Islet of Langerhans (tissue), 1 donor: ENCODE data around the gene MUC3A.
"Not testable (repeated sequence)": the region's sequence is repeated elsewhere in the genome, so short reads cannot be mapped to it uniquely, and the experiment has no call there.

ENCODE experiments used
- FAIRE-seq: peaks from one replicate; lab custom pipeline; 2011; peaks lifted over from hg19 to GRCh38; lab: Jason Lieb, UNC

The MUC3A gene

DNA sequence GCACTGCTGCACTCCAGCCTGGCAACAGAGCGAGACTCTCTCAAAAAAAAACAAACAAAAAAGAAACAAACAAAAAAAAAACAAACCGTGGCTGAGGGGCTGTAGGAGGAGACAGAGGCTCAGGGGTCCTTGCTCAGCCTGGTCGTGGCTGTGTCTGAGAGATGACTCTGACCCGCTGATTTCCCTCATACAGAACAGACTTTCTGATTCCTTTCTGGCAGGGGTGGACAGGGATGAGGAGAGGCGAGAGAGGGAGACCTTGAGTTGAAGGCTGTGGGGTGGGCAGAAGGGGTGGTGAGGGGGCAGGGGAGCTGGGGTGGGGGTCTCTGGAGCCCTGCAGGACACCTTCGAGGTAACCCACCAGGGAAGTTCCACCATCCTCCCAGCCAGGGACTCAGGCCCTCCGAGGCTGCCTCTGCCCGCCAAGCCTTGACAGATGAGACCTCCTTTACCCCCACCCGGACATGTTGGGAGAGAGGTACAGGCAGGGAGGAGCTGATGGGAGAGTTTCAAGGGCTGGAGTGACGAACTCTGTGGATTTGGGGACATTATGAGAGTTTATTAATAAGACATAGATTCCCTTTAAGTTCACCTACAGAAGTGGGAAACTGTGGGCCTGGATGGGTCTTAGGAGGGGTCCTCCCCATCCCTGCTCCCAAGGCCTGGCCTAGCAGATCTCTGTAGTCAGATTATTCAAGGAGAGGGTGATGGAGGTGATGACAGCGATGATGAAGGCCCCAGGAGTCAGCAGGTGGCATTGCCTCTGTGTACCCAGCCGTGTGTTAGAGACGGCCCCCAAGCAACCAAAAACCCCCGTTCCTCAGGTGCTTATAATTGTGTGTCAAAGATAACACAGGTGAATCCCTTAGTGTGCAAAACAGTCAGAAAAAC lies 22.0 kb downstream of the MUC3A start:
- no peak for FAIRE-seq

DNA sequence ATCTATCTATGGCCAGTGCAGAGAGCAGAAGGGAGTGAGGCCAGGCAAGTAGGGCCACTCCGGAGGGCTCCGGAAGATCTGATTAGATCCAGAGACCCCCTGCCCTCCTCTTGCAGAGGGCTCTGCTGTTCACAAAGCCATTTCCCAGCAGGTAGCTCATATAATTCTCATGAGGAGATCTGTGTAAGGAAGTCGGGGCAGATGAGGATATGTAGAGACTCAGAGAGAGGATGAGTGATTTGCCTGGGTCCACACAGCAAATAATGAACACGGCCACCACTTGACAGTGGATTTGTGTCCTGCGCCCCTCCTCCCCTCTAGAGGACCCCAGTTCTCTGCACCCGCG lies 22.6 kb downstream of the MUC3A start:
- FAIRE-seq: no peak

DNA sequence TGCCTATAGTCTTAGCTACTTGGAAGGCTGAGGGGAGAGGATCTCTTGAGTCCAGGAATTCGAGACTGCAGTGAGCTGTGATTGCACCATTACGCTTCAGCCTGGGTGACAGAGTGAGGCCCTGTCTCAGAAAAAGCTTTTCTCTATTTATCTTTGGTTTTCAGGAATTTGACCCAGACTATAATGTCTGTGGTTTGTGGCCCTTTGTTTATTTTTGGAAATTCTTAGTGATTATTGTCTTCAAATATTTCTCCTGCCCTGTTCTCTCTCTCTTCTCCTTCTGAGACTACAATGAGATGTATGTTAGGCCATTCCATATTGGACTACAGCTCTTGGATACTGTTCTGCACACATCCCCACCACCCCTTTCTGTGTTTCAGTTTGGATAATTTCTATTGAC lies 24.7 kb downstream of the MUC3A start:
- no peak for FAIRE-seq

DNA sequence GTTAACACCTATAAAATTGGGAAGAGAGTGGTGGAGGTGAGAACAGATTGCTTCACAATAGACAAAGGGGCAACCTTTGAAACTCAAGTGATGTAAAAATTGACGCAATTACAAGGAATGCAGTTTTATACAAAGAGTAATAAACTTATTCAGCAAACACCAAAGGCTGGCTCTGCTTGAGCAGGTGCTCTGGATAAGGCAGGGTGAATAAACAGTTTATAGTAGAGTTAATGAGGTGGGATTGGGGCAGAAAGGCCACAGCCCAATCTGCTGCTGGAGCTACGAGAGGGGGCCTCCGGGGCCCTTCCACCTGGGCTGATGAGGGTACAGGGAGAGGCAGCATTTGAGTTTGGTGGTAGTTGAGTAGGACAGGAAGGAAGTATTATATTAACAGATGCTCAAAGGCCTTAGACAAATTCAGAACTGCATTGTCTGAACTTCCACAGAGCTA lies 26.1 kb downstream of the MUC3A start:
- FAIRE-seq: no peak

DNA sequence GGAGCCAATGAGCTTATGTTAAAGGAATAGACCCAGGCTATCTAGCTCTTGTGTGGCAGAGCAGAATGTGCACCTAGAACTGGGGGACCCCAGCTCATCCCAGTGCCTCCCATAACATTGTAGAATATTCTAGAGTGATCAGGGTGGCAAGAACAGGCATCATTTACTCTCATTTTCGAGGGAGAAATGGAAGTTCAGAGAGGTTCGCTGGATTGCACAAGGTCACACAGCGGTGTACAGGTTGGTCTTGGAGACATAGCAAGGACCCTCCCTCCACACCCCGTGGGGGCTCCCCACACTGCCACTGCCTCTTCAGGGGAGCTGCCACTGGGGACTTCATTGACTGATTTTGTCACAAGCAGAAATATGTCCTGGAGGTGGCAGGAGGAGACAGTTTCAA lies 29.0 kb downstream of the MUC3A start:
- no peak for FAIRE-seq

DNA sequence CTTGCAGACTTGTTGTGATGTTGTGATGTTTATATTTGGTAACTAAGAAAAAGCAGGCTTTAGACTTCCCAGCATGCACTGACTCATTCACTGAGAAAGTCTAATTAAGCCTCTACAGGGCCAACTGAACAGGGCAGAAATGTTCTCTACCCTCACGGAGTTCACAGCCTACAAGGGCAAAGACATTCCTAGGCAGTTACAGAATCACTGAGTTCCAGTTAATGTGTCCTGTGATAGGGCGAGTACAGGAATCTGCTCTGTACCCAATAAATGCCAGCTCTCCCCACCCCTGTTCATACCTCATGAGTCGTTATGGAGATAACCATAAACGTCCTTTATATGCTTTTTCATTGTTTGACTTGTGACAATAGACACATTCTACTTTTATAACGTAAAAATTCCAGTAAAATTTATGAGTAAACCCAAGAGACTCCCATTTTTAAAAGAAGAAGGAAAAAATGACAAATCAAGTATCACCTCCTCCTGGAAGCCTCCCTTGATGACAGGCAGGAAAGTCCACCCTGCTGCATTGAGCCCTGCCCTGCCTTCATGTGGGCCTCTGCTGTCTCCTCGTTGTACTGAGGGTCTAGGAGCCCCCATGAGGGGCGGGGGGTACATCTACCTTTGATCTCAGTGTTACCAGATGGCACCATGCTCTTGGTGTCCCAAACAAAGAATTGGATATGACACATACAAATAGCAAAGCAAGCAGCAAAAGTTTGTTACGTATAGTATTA lies 34.3 kb downstream of the MUC3A start:
- FAIRE-seq: no peak

DNA sequence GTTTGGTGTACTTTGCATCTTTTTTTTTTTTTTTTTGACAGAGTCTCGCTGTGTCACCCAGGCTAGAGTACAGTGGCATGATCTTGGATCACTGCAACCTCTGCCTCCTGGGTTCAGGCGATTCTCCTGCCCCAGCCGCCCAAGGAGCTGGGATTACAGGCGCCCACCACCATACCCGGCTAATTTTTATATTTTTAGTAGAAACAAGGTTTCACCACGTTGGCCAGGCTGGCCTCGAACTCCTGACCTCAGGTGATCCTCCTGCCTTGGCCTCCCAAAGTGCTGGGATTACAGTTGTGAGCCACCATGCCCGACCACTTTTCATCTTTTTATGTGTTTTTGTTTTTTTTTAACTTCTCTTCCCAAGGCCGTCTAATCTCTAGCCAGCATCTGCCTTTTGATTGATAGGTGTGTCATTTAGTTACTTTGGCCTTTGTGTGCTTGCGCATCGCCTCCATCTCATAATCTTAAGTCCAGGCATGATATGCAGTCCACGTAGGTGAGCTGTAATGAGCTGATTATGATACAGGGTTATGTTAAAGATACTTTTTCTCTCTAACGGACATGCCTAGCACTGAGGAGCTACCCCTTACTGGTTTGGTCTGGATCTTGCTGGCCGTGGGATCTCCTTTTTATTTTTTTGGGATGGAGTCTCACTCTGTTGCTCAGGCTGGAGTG lies 35.0 kb downstream of the MUC3A start:
- FAIRE-seq: not testable (repeated sequence)

DNA sequence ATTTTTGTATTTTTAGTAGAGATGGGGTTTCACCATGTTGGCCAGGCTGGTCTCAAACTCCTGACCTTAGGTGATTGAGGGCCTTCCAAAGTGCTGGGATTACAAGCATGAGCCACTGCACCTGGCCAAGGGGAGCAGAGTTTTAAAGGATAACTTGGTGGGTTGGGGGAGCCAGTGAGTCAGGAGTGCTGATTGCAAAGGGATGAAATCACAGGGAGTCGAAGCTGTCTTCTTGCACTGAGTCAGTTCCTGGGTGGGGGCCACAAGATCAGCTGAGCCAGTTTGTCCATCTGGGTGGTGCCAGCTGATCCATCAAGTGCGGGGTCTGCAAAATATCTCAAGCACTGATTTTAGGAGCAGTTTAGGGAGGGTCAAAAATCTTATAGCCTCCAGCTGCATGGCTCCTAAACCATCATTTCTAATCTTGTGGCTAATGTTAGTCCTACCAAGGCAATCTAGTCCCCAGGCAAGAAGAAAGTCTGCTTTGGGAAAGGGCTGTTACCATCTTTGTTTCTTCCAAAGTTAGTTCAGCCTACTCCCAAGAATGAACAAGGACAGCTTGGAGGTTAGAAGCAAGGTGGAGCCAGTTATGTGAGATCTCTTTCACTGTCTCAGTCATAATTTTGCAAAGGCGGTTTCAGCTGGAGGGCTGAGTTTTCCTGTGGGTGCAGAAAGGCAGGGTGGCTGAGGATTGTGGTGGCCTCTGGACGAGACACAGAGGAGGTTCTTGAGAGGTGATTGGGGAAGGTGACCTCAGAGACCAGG lies 35.9 kb downstream of the MUC3A start:
- FAIRE-seq: not testable (repeated sequence)

DNA sequence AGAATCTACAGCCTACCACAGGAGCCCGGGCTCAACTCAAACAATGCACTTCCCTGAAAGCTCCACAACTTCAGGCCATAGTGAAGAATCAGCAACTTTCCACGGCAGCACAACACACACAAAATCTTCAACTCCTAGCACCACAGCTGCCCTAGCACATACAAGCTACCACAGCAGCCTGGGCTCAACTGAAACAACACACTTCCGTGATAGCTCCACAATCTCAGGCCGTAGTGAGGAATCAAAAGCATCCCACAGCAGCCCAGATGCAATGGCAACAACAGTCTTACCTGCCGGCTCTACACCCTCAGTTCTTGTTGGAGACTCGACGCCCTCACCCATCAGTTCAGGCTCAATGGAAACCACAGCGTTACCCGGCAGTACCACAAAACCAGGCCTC lies 42.3 kb downstream of the MUC3A start:
- no peak for FAIRE-seq

DNA sequence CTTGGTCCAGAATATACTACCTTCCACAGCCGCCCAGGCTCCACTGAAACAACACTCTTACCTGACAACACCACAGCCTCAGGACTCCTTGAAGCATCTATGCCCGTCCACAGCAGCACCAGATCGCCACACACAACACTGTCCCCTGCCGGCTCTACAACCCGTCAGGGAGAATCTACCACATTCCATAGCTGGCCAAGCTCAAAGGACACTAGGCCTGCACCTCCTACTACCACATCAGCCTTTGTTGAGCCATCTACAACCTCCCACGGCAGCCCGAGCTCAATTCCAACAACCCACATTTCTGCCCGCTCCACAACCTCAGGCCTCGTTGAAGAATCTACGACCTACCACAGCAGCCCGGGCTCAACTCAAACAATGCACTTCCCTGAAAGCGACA lies 42.9 kb downstream of the MUC3A start:
- not testable (repeated sequence) for FAIRE-seq

DNA sequence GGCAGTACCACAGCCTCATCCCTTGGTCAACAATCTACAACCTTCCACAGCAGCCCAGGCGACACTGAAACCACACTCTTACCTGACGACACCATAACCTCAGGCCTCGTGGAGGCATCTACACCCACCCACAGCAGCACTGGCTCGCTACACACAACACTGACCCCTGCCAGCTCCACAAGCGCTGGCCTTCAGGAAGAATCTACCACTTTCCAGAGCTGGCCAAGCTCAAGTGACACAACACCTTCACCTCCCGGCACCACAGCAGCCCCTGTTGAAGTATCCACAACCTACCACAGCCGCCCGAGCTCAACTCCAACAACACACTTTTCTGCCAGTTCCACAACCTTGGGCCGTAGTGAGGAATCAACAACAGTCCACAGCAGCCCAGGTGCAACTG lies 45.3 kb downstream of the MUC3A start:
- not testable (repeated sequence) for FAIRE-seq

DNA sequence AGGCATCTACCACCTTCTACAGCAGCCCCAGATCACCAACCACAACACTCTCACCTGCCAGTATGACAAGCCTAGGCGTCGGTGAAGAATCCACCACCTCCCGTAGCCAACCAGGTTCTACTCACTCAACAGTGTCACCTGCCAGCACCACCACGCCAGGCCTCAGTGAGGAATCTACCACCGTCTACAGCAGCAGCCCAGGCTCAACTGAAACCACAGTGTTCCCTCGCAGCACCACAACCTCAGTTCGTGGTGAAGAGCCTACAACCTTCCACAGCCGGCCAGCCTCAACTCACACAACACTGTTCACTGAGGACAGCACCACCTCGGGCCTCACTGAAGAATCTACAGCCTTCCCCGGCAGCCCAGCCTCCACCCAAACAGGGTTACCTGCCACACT lies 49.2 kb downstream of the MUC3A start:
- FAIRE-seq: not testable (repeated sequence)

DNA sequence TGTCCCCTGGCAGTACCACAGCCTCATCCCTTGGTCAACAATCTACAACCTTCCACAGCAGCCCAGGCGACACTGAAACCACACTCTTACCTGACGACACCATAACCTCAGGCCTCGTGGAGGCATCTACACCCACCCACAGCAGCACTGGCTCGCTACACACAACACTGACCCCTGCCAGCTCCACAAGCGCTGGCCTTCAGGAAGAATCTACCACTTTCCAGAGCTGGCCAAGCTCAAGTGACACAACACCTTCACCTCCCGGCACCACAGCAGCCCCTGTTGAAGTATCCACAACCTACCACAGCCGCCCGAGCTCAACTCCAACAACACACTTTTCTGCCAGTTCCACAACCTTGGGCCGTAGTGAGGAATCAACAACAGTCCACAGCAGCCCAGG lies 50.0 kb downstream of the MUC3A start:
- FAIRE-seq: not testable (repeated sequence)

DNA sequence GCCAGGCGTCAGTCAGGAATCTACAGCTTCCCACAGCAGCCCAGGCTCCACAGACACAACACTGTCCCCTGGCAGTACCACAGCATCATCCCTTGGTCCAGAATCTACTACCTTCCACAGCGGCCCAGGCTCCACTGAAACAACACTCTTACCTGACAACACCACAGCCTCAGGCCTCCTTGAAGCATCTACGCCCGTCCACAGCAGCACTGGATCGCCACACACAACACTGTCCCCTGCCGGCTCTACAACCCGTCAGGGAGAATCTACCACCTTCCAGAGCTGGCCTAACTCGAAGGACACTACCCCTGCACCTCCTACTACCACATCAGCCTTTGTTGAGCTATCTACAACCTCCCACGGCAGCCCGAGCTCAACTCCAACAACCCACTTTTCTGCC lies 50.7 kb downstream of the MUC3A start:
- not testable (repeated sequence) for FAIRE-seq

DNA sequence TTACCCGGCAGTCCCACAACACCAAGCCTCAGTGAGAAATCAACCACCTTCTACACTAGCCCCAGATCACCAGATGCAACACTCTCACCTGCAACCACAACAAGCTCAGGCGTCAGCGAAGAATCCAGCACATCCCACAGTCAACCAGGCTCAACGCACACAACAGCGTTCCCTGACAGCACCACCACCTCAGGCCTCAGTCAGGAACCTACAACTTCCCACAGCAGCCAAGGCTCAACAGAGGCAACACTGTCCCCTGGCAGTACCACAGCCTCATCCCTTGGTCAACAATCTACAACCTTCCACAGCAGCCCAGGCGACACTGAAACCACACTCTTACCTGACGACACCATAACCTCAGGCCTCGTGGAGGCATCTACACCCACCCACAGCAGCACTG lies 53.0 kb downstream of the MUC3A start:
- not testable (repeated sequence) for FAIRE-seq

DNA sequence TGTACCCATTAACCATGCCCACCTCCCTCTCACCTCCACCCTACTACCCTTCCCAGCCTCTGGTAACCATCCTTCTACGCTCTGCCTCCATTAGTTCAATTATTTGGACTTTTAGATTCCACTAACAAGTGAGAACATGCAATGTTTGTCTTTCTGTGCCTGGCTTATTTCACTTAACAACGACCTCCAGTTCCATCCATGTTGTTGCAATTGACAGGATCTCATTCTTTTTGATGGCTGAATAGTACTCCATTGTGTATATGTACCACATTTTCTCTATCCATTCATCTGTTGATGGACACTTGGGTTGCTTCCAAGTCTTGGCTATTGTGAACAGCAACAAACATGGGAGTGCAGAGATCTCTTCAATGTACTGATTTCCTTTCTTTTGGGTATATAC lies 58.0 kb downstream of the MUC3A start:
- not testable (repeated sequence) for FAIRE-seq

DNA sequence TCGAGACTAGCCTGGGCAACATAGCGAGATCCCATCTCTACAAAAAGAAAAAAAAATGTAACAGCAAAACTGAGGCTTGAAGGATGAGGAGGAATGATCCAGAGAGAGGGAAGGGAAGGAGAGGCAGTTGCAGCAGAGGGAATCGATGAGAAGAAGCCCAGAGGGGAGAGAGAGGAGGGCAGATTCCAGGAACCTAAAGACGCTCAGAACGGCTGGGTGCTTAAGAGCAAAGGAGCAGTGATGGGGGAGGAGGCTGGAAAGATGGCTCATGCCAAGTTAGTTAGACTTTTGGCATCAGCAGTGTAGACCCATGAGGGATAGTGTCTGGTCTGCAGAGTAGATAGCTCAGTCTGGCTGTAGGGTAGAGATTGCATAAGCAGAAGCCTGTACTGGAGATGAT lies 60.3 kb downstream of the MUC3A start:
- no peak for FAIRE-seq

DNA sequence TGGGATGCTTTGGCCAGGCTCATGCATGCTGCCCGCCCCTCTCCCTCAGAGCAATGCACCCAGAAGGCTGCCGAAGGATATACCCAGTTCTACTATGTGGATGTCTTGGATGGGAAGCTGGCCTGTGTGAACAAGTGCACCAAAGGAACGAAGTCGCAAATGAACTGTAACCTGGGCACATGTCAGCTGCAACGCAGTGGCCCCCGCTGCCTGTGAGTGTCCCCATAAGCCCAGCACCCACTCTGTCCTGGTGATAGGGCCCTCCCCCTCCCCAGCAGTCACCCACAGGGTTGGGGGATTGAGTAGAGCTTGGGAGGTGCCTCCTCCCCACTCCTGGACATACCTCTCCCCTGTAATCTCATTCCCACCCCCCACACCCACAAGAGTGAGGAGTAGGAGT lies 63.6 kb downstream of the MUC3A start:
- no peak for FAIRE-seq

DNA sequence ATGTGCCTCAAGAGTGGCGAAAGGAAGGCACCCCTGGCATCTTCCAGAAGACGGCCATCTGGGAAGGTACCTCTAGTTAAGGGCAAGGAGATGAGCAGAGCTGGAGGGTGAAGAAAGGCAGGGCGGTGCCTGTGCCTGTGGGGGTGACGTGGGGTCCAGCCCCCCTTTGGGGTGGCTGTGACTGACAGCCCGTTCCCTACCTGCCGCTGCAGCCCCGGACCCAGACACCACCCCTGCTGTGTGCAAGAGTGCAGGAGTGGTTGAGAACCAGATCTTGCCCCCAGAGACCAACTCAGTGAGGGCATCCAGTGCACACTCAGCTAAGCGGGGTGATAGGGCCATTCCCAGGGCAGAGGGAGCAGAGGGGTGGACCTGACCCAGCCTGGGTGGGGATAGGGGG lies 66.3 kb downstream of the MUC3A start:
- FAIRE-seq: no peak

DNA sequence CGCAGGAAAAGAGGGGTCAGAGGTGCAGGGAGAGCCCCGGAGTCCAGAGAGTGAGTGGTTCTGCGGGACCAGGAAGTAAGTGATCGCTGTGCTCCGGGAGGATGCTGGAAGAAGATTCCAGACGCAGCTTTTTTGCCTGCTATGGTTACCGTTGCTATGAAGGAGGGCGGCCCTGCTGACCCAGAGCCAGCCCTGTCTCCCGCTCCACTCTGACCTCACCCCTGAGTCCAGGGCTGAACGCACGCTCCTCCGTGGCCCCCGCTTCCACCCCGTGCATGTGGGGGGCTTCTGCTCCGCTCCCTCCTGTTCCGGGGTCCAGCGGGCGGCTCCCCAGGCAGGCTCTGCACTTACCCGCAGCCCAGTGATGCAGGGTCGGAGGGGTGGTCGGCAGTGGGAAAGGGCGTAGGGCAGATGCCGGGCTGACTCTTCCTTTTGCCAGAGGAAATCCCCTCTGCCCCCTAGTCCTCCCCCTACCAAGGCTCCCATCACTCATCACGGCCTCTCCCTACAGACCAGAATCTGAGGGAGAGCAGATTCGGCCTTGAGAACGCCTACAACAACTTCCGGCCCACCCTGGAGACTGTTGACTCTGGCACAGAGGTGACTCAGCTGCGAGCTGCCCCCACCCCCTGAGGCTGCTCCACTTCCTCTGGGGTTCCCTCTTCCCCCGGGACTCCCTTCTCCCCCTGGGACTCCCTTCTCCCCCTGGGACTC lies 67.9 kb downstream of the MUC3A start:
- no peak for FAIRE-seq
